HepG2 (cell line): ENCODE data around the gene HYOU1. TPM values are rescaled to one million over a fixed set of nuclear protein-coding genes. Genes with fewer than 3 reads are reported as not detected.

Source experiments
- BRD4 ChIP-seq: sonication (generic); formaldehyde crosslinking; IDR thresholded peaks from 2 replicates; pipeline ENCODE4 v1.4.0; 2020; ENCODE audit warnings: missing genetic modification reagents
- EP300 ChIP-seq, 3 experiments: sonication (generic) in 1 of 3; formaldehyde crosslinking in 1 of 3; IDR thresholded peaks; 2 replicates each; pipeline versions ENCODE4 v1.5.1 to v1.6.1; 2011 to 2020; ENCODE audit warnings: low read depth in 2 of 3, low read length in 2 of 3, borderline replicate concordance in 1 of 3, improper control_type of control experiment in 1 of 3, mild to moderate bottlenecking in 1 of 3, missing genetic modification reagents in 1 of 3, moderate library complexity in 1 of 3
- FOXK1 ChIP-seq: sonication (generic); formaldehyde crosslinking; IDR thresholded peaks from 2 replicates; pipeline ENCODE4 v1.4.0; 2020; ENCODE audit warnings: low read depth, missing genetic modification reagents, borderline replicate concordance
- GLI4 ChIP-seq: sonication (generic); formaldehyde crosslinking; IDR thresholded peaks from 2 replicates; pipeline ENCODE4 v1.5.1; 2020; ENCODE audit warnings: missing genetic modification reagents, mild to moderate bottlenecking, moderate library complexity, borderline replicate concordance
- HDAC1 ChIP-seq: sonication (generic); formaldehyde crosslinking; IDR thresholded peaks from 2 replicates; pipeline ENCODE4 v1.5.1; 2020; ENCODE audit warnings: mild to moderate bottlenecking, missing genetic modification reagents
- NFAT5 ChIP-seq: sonication (generic); formaldehyde crosslinking; IDR thresholded peaks from 2 replicates; pipeline ENCODE4 v1.4.0; 2020; ENCODE audit warnings: missing genetic modification reagents
- SMYD3 ChIP-seq: sonication (generic); formaldehyde crosslinking; IDR thresholded peaks from 2 replicates; pipeline ENCODE4 v1.8.1; 2023; ENCODE audit warnings: mild to moderate bottlenecking, missing genetic modification reagents
- ZFP41 ChIP-seq: sonication (generic); formaldehyde crosslinking; IDR thresholded peaks from 2 replicates; pipeline ENCODE4 v1.4.0; 2020; ENCODE audit warnings: mild to moderate bottlenecking, missing genetic modification reagents, borderline replicate concordance
- ZKSCAN8 ChIP-seq: IDR thresholded peaks from 2 replicates; pipeline ENCODE4 v1.6.1; 2016; ENCODE audit warnings: borderline replicate concordance, missing genetic modification reagents, missing compliant biosample characterization
- ZNF280D ChIP-seq: sonication (generic); formaldehyde crosslinking; IDR thresholded peaks from 2 replicates; pipeline ENCODE4 v1.5.1; 2020; ENCODE audit warnings: mild to moderate bottlenecking, missing genetic modification reagents
- ZNF441 ChIP-seq: sonication (generic); formaldehyde crosslinking; IDR thresholded peaks from 2 replicates; pipeline ENCODE4 v1.7.0; 2021; ENCODE audit warnings: missing genetic modification reagents, borderline replicate concordance
- ZNF574 ChIP-seq: sonication (generic); formaldehyde crosslinking; IDR thresholded peaks from 2 replicates; pipeline ENCODE4 v1.4.0; 2020; ENCODE audit warnings: missing genetic modification reagents
- ZNF773 ChIP-seq: sonication (generic); formaldehyde crosslinking; IDR thresholded peaks from 2 replicates; pipeline ENCODE4 v1.4.0; 2020; ENCODE audit warnings: missing genetic modification reagents, borderline replicate concordance
- ZNF850 ChIP-seq: sonication (generic); formaldehyde crosslinking; conservative IDR thresholded peaks from 2 replicates; pipeline ENCODE4 v1.9.0; 2021; ENCODE audit warnings: mild to moderate bottlenecking, missing genetic modification reagents
- polyA plus RNA-seq, 8 experiments: library from polyadenylated mRNA; depleted of rRNA in 3 of 8; stranded (reverse) in 7 of 8; unstranded in 1 of 8; fragments of >200 nt; fragmentation: Illumina TruSeq in 4 of 8; extraction: Trizol in 4 of 8; gene quantifications; 2 replicates each; pipeline versions ENCODE4 v1.2.1 to v1.2.3, GENCODE V29; 2011 to 2016; ENCODE audit warnings: low read depth in 4 of 8, missing spikeins in 1 of 8, mixed read lengths in 1 of 8; ENCODE audit not compliant: insufficient read depth in 1 of 8
- total RNA-seq, 5 experiments: library from RNA; depleted of rRNA; stranded (reverse); fragments of >200 nt; fragmentation: Illumina TruSeq; extraction: Trizol; gene quantifications; 2 replicates each; pipeline ENCODE4 v1.2.3, GENCODE V29; 2016; ENCODE audit warnings: low read depth in 1 of 5

HYOU1 gene
- total and polyA plus RNA-seq, 2 of the 13 experiments (the other 11 are each of a cell fraction or from before 2014, with no cell fraction given), result 127 to 155 TPM

GRCh38 chr11:118997627-118998387, 59.2 kb downstream of the HYOU1 start, which contains the start of gene CENATAC (continued):
- peak; percentile 63; the same call in 1 of the 2 replicates for TF ChIP-seq ZNF574 (CRISPR knock-in tag)
- TF ChIP-seq EP300 (IDR thresholded peaks at IDR 0.05; ENCODE audit: low read depth in 2 of 2, low read length in 2 of 2), result no peak
- no peak; the same call in 1 of the 2 replicates for TF ChIP-seq EP300 (CRISPR knock-in tag; IDR thresholded peaks at IDR 0.05; ENCODE audit: borderline replicate concordance)
- 0 out of 2 replicates have a peak, but pooled peaks have one; percentile 28 for TF ChIP-seq GLI4 (CRISPR knock-in tag)
- peak; percentile 51; the same call in 1 of the 2 replicates for TF ChIP-seq ZKSCAN8 (CRISPR knock-in tag)
- TF ChIP-seq ZFP41 (CRISPR knock-in tag), result no peak
- TF ChIP-seq HDAC1 (CRISPR knock-in tag), result peak; percentile 87
- no peak; the same call in 1 of the 2 replicates for TF ChIP-seq ZNF280D (CRISPR knock-in tag)
- 0 out of 2 replicates have a peak, but pooled peaks have one; percentile 45 for TF ChIP-seq ZNF850 (CRISPR knock-in tag)
- peak; percentile 43; the same call in 1 of the 2 replicates for TF ChIP-seq ZNF441 (CRISPR knock-in tag)
- TF ChIP-seq ZNF773, result no peak
- no peak for TF ChIP-seq SMYD3 (CRISPR knock-in tag)
- no peak for TF ChIP-seq NFAT5 (CRISPR knock-in tag)
- TF ChIP-seq FOXK1 (CRISPR knock-in tag), result peak; percentile 48; the same call in 1 of the 2 replicates
- TF ChIP-seq BRD4 (CRISPR knock-in tag), result peak; percentile 62; the same call in 1 of the 2 replicates
